ENCODE results near the gene ATP5MC3.

Gene ATP5MC3

DNA sequence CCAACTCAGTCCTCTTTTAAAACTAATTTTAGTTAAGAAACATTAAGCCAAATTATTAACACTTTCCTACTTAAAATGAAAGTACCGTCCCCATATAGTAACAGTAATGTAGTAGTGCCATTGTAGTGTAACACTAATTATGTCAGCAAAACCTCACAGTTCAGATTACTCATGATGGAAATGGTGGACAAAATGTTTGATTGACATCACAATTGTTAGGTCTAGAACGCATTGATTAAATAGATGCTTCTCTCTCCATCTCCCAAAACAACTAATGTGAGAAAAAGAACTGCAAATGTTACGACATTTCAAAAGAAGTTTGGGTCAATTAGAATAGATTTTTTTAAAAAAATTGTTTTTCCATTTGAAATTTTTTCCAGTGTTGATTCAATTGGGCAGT is 12.3 kb downstream of the ATP5MC3 start:
- Histone ChIP-seq H3K4me3 (ENCODE audit: low read length) (peak overlapping the region; percentile 80), H3K9me3 (ENCODE audit: insufficient read depth, low read length) (no peaks in the 10 kb centered on the region), H3K27ac (ENCODE audit: low read length) (peak overlapping the region; percentile 60; the same call in 1 of the 2 replicates), H3K9ac (ENCODE audit: low read length) (peak overlapping the region; percentile 72), H3K27me3 (ENCODE audit: low read depth, low read length) (no peaks in the 10 kb centered on the region), H3K36me3 (replicated peaks; ENCODE audit: low read depth, low read length) (peaks cover 6% of the 10 kb centered on the region), H3K79me2 (ENCODE audit: low read length) (peaks cover 38% of the 10 kb centered on the region), H3K4me1 (ENCODE audit: low read length) (peaks cover 19% of the 10 kb centered on the region), H2AFZ (ENCODE audit: low read depth, low read length) (no peak overlapping the region), H4K20me1 (ENCODE audit: insufficient read depth, low read length) (peaks cover 19% of the 10 kb centered on the region), H3K4me2 (ENCODE audit: low read length) (peak overlapping the region; percentile 57)
- TF ChIP-seq, protein P1, sequence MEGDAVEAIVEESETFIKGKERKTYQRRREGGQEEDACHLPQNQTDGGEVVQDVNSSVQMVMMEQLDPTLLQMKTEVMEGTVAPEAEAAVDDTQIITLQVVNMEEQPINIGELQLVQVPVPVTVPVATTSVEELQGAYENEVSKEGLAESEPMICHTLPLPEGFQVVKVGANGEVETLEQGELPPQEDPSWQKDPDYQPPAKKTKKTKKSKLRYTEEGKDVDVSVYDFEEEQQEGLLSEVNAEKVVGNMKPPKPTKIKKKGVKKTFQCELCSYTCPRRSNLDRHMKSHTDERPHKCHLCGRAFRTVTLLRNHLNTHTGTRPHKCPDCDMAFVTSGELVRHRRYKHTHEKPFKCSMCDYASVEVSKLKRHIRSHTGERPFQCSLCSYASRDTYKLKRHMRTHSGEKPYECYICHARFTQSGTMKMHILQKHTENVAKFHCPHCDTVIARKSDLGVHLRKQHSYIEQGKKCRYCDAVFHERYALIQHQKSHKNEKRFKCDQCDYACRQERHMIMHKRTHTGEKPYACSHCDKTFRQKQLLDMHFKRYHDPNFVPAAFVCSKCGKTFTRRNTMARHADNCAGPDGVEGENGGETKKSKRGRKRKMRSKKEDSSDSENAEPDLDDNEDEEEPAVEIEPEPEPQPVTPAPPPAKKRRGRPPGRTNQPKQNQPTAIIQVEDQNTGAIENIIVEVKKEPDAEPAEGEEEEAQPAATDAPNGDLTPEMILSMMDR (IDR thresholded peaks at IDR 0.05; ENCODE audit: low read depth, low read length), result no peak
- TF ChIP-seq EZH2phosphoT487 (IDR thresholded peaks at IDR 0.05; ENCODE audit: low read depth), result no peak

DNA sequence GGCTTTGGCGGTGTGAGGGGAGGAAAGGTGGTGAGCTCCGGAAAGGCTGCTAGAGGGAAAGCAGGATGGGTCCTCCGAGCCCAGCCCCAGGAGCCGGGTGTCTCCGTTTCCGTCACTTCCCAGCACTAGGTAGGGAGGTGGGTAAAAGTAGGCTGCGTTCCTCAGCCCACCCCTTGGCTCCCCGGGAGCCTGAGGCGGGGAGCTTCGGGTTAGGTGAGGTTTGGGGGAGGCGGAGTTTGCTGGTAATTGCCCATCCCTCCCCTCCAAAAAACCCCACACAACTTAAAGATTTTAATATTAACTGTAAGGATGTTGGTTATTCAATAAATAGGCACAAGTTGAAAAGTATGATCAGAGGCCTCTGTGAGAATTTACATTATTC is 13.0 kb downstream of the ATP5MC3 start:
- H3K36me3 ChIP-seq (replicated peaks; ENCODE audit: low read depth, low read length), result no peaks in the 10 kb centered on the region
- peak overlapping the region; percentile 72 for H3K9ac ChIP-seq (ENCODE audit: low read length)
- H3K9me3 ChIP-seq (ENCODE audit: insufficient read depth, low read length), result no peaks in the 10 kb centered on the region
- H3K27me3 ChIP-seq (ENCODE audit: low read depth, low read length), result no peaks in the 10 kb centered on the region
- H3K4me2 ChIP-seq (ENCODE audit: low read length), result peak overlapping the region; percentile 57
- H3K79me2 ChIP-seq (ENCODE audit: low read length), result peaks cover 44% of the 10 kb centered on the region
- peak overlapping the region; percentile 80 for H3K4me3 ChIP-seq (ENCODE audit: low read length)
- no peak for TF ChIP-seq EZH2phosphoT487 (IDR thresholded peaks at IDR 0.05; ENCODE audit: low read depth)
- TF ChIP-seq, protein P1 (IDR thresholded peaks at IDR 0.05; ENCODE audit: low read depth, low read length), result no peak
- peak overlapping the region; percentile 62; the same call in 1 of the 2 replicates for H2AFZ ChIP-seq (ENCODE audit: low read depth, low read length)
- peaks cover 19% of the 10 kb centered on the region for H3K4me1 ChIP-seq (ENCODE audit: low read length)
- H4K20me1 ChIP-seq (ENCODE audit: insufficient read depth, low read length), result peaks cover 20% of the 10 kb centered on the region
- H3K27ac ChIP-seq (ENCODE audit: low read length), result peak overlapping the region; percentile 60

DNA sequence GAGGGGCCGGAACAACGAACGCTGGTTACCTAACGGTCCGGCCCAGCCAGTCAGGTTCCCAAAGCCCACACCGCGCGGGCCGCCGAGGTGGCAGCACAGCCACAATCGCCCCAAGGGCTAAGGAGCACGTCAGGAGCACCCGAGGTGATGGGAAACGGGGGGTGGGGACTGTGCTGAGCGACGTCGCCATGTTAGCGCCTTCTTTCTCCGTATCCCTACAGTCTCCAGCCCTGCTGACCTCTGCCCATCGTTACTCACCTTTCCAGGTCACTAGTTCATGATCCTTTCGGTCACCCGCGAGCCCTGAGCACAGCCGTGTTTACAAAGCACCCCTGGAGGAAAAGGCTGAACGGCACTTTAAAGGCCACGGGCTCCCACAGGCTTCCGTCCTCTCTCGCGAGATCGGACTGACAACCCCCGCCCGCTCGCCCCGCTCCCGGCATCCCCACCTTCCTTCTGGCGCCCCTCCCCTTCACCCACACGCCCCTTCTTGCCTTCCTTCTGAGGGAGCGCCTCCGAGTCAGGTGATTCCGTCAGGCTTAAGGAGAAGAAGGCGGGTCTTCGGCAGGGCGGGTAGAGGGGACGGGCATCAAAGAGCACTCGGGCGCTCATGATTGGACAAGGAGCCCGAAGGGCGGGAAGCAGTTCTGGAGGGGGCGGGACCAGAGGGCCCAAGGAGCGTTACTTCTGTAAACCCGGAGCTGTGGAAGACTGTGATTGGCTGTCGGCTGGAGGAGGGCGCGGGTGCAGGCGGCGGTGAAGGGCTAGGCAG is 13.5 kb downstream of the ATP5MC3 start, which contains the start of gene ATF2:
Gene ATF2, minus strand, starts transcription at position 412 of the 772 bp plus-strand sequence. CDS start 31,760 bp downstream, outside the sequence.
- peaks cover 48% of the 10 kb centered on the region for H3K79me2 ChIP-seq (ENCODE audit: low read length)
- H4K20me1 ChIP-seq (ENCODE audit: insufficient read depth, low read length), result peaks cover 20% of the 10 kb centered on the region

DNA sequence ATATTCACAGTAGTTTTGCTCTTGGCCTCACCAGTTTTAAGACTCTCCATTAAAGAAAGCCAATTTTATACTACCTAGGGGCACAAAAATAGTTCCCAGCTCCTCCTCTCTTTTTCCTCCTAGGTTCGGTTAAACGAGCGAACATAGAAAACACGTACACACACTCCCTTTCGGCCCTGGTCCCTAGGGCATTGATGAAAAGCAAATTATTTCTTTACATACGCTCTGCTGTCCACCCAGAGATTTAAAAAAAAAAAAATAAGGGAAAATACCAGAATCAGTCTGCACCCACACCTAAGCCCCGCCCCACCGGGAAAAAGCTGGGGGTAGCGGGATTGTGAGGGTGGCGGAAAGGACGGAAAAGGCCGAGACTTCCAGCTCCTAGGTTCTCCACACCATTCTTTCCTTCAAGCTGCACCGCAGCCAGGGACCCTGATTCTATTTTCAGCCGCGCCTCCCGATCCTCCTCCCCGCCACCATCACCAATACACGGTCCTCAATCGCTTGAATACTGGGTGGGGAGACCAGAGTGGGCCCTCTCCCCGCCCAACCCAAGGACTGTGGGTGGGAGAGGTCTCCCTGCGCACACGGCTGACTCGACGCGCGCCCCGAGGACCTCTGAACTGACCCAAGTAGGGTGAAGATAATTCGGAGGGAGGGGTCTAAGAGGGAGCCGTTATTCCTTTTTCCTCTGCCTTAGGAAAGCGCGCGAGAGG is 14.3 kb downstream of the ATP5MC3 start:
- peak overlapping the region; percentile 59 for H3K27ac ChIP-seq (ENCODE audit: low read length)
- H3K36me3 ChIP-seq (replicated peaks; ENCODE audit: low read depth, low read length), result no peaks in the 10 kb centered on the region
- peak overlapping the region; percentile 53 for H2AFZ ChIP-seq (ENCODE audit: low read depth, low read length)
- no peaks in the 10 kb centered on the region for H3K9me3 ChIP-seq (ENCODE audit: insufficient read depth, low read length)
- peaks cover 22% of the 10 kb centered on the region for H4K20me1 ChIP-seq (ENCODE audit: insufficient read depth, low read length)
- no peaks in the 10 kb centered on the region for H3K27me3 ChIP-seq (ENCODE audit: low read depth, low read length)
- H3K9ac ChIP-seq (ENCODE audit: low read length), result peak overlapping the region; percentile 85
- H3K4me1 ChIP-seq (ENCODE audit: low read length), result peaks cover 19% of the 10 kb centered on the region
- peaks cover 54% of the 10 kb centered on the region for H3K79me2 ChIP-seq (ENCODE audit: low read length)
- H3K4me3 ChIP-seq (ENCODE audit: low read length), result peak overlapping the region; percentile 85
- TF ChIP-seq, protein P1 (IDR thresholded peaks at IDR 0.05; ENCODE audit: low read depth, low read length), result no peak
- no peak for TF ChIP-seq EZH2phosphoT487 (IDR thresholded peaks at IDR 0.05; ENCODE audit: low read depth)
- peak overlapping the region; percentile 73 for H3K4me2 ChIP-seq (ENCODE audit: low read length)

More for the DNA sequence above, 13.5 kb downstream of the ATP5MC3 start, which contains the start of gene ATF2:
- no peaks in the 10 kb centered on the region for H3K9me3 ChIP-seq (ENCODE audit: insufficient read depth, low read length)
- peak within 1 kb of the TSS; percentile 85 for H3K4me3 ChIP-seq (ENCODE audit: low read length)
- peak within 1 kb of the TSS; percentile 62 for H2AFZ ChIP-seq (ENCODE audit: low read depth, low read length)
- peak within 1 kb of the TSS; percentile 60 for H3K27ac ChIP-seq (ENCODE audit: low read length)
- TF ChIP-seq EZH2phosphoT487 (IDR thresholded peaks at IDR 0.05; ENCODE audit: low read depth), result no peak
- peak within 1 kb of the TSS; percentile 73 for H3K4me2 ChIP-seq (ENCODE audit: low read length)
- H3K36me3 ChIP-seq (replicated peaks; ENCODE audit: low read depth, low read length), result no peaks in the 10 kb centered on the region
- H3K9ac ChIP-seq (ENCODE audit: low read length), result peak within 1 kb of the TSS; percentile 85
- peaks cover 19% of the 10 kb centered on the region for H3K4me1 ChIP-seq (ENCODE audit: low read length)
- no peaks in the 10 kb centered on the region for H3K27me3 ChIP-seq (ENCODE audit: low read depth, low read length)
